ENCODE measurements around the gene NWD2.

DNA sequence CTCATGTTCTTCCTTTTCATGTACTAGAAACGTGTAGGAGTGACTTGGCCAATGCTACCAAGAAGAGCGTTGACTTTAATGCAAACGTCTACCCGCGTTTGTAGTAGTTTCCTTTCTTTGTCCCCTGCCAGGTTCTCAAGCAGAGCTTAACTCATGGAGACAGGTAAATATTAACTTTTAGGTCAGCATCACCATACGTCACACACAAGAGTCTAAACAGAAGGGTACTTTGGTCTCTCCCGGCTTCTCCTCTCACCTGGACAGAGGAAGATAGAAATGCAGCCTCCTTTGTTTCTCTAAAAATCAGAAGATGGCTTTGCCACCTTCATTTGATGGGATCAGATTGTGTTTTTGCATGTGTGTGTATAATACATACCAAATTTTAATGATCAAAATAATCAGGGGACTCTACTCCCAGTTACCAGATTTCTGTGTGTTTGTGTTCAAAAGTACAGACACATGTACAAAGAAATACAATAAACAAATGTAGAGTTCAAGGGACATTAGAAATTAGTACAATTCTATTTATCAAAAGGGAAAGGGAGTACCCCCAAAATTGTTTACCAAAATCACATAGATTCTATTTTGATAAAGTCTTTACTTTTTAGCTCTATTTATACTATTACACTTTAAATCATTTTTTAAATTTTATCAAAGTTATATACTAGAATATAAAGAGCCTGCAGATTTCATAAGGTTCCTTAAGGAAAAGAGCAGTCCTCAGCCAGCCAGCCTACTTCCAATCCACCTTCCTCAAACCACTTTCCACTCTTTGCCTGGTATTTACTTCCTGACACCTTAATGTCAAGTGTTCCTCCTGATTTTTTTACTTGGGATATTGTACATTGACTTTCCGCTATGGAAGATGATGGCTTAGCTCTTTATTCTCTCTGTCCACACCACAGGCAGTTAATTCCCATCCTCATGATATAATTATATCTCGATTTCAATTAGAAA is 246.1 kb downstream of the NWD2 start:
- TF ChIP-seq, protein P1, sequence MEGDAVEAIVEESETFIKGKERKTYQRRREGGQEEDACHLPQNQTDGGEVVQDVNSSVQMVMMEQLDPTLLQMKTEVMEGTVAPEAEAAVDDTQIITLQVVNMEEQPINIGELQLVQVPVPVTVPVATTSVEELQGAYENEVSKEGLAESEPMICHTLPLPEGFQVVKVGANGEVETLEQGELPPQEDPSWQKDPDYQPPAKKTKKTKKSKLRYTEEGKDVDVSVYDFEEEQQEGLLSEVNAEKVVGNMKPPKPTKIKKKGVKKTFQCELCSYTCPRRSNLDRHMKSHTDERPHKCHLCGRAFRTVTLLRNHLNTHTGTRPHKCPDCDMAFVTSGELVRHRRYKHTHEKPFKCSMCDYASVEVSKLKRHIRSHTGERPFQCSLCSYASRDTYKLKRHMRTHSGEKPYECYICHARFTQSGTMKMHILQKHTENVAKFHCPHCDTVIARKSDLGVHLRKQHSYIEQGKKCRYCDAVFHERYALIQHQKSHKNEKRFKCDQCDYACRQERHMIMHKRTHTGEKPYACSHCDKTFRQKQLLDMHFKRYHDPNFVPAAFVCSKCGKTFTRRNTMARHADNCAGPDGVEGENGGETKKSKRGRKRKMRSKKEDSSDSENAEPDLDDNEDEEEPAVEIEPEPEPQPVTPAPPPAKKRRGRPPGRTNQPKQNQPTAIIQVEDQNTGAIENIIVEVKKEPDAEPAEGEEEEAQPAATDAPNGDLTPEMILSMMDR (IDR thresholded peaks at IDR 0.05): no peak
- no peak for TF ChIP-seq EP300 (IDR thresholded peaks at IDR 0.05)

Data from gastroesophageal sphincter (tissue), 3 donors.